Tongue (tissue), 2 donors: Measurements from ENCODE around the gene BAG5. TPM values are rescaled to one million over a fixed set of nuclear protein-coding genes. Genes with fewer than 3 reads are reported as not detected.

Experiments
- DNase-seq: peaks from one replicate; pipeline ENCODE4 v3.0.0-alpha.2; 2015
- total RNA-seq: library from RNA; depleted of rRNA; stranded (reverse); fragments of >200 nt; gene quantifications from one replicate; pipeline ENCODE4 v1.2.3, GENCODE V29; 2014

BAG5 gene
- total RNA-seq: 34.9 TPM

DNA sequence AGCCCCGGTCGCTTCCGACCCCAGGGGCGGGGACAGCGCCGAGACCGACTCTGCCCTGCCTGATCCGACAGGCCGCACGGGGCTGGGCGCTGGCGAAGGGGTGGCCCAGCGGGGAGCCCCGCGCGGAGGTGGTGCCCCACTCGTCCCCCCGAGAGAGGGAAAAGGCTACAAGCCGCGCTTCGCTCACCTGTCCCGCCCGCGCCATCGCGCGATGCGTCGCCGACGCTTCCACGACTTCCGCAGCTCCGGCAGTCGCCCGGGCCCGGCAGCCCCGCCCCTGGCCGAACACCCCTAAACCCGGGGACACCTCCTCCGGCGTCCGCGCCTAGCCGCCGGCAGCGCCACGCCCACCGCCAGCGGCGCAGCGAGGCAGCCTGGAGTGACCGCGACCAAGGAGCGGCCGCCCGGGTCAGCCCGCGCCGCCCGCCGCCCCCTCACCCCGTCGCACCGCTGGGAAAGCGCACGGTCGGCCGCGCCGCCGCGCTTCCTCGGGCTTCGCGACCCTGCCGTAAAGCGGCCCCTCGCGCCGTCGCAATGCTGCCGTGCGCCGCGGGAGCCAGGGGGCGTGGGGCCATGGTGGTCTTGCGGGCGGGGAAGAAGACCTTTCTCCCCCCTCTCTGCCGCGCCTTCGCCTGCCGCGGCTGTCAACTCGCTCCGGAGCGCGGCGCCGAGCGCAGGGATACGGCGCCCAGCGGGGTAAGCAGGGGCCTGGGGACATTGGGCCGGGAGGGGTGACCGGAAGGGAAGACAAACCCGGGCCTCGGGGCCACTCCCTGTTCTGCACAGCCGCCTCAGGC, at the start of gene BAG5, which contains the start of gene COA8:
TSS of gene BAG5 (minus strand) at position 229 of the 797 bp plus-strand sequence. CDS start 1,493 bp downstream, outside the sequence.
TSS of gene COA8 (plus strand) at position 532 of the 797 bp plus-strand sequence. CDS start at position 574, 42 bp downstream.
- peak; percentile 90 for DNase-seq

GRCh38 chr14:103611215-103611614, 48.8 kb upstream of the BAG5 start:
- DNase-seq: no peak

GRCh38 chr14:103609081-103609480, 46.6 kb upstream of the BAG5 start:
- peak; percentile 55 for DNase-seq

DNA sequence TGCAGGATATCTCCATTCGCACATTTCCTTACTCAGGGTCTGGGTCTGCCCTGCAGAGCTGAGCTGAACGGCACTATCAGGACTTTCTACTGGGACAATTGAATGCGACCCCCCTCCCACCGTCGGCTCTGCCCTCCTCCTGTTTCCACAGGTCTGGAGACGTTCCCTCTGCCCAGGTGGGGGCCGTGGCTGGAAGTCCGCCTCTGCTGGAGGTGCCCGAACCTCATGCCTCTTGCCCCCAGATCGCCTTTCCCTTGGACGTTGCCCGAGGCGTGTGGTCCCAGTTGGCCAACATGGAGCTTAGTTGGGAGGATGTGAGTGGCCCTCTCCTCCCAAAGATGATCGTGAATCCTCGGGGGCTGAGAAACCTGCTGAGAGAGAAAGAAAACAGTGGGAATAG, 45.4 kb upstream of the BAG5 start:
- no peak for DNase-seq

GRCh38 chr14:103606963-103607668, 44.7 kb upstream of the BAG5 start:
- DNase-seq: peak; percentile 97

DNA sequence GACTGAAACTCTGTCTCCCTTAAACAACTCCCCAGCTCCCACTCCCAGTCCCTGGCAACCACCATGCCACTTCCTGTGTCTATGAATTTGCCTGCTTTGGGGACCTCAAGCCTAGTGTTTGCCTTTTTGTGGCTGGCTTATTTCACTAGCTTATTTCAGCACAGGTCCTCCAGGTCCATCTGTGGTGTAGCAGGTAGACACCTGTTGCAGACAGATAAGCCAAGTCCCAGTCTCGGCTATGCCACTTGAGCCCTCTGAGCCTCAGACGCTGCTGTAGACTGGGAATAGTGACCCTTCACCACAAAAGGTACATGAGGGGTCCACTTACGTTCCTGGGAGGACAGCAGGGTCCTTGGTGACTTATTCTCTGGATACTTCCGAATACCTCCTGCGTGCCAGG, 42.2 kb upstream of the BAG5 start:
- DNase-seq: no peak

GRCh38 chr14:103600503-103600902, 38.0 kb upstream of the BAG5 start:
- no peak for DNase-seq

DNA sequence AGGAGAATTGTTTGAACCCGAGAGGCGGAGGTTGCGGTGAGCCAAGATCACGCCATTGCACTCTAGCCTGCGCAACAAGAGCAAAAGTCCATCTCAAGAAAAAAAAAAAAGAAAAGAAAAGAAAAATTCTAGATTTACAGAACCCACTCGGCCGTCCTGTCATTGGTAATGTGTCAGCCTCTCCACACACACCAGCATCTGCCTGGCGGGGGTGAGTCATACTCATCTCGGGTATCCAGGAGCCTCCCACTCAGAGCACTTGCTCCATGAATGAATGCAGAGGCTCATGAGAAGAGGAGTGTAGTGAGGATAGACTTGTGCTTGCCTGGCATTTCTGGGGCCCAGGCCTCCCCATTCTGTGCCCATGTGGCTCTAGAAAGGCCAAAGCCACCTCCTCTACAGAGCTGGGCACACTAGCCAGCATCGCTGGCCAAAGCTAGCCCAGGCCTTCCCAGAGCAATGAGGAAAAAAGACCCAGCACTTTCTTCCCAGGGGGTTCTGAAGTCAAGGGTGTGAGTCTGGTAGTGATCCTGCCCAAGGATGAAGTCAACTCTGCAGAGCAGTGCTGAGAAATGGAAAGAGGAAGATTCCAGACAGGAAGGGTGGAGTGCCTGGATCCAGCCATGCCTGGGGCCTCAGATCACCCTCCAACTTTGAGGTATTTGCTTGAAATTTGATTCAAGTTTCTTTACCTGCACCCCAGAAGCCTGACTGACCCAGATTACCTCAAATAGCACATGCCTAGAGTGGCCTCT, 35.3 kb upstream of the BAG5 start:
- peak; percentile 65 for DNase-seq

- DNase-seq: peak; percentile 65
Measured at GRCh38 chr14:103594265-103594664, 31.8 kb upstream of the BAG5 start.

DNA sequence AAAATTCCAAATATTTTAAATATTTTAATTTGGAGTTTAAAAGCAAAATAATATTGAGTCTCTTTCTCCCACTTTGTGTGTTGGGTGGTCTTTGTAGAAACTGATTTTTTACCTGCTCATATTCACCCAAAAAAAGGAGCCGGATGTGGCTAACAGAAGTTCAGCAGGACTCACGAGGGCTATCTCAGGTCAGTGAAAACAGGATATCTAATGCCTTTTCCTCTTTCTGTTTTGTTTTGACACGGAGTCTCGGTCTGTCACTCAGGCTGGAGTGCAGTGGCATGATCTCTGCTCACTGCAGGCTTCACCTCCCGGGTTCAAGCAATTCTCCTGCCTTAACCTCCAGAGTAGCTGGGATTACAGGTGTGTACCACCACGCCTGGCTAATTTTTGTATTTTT, 31.1 kb upstream of the BAG5 start:
- no peak for DNase-seq

DNA sequence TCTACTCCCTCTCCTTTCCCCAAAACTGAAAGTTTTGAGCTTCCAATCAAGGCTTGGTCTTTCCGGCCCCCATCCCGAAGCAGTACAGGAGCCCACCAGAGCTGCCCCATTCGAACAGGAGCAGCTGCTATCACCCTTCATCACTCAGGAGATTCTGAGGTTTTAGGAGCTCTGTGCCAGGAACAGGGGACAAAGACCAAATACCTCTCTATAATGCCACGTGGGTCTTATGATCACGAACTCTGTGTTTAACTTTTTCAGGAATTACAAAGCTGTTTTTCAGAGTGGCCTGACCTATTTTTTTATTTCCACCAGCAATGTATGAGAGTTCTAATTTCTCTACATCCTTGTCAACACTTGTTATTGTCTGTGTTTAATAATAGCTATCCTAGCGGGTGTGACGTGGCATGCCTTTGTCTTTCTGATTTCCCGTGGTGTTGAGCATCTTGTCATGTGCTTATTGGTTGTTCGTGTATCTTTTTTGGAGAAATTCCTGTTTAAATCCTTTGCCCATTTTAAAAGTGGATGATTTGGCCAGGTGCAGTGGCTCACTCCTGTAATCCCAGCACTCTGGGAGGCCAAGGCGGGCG, 22.0 kb upstream of the BAG5 start:
- no peak for DNase-seq

DNA sequence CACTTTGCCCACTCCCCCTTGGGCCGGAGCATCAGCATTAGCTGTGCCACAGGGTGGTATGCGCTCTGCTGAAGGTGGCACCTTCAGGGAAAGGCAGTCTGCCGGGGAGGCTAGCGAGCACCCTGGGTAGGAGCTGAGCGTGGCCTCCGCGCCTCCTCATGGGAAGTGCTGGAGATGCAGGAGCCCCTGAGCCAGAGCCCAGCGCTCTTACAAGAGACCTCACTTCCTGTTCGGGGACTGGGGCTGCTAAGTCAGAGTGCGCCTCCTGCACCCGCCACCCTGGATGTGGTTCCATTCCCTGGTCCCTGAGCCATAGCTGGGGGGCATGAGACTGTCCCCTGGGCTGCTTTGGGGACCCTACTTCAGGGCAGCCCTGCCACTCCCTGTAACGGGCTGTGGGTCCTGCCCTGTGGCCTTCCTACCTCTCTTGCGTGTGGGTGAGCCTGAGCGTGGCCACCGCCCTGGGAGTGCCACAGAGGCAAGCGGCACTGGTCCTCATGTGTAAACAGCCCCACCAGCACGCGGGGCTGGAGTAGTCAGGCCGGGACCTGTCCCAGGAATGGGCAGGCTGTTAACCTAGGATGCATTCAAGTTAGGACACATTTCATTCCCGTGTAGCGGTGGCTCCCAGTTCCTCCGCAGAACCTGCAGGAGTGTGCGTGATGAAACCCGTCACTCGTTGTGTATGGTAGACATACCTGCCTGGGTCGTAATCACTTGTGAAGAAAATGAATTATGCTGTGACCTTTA, 19.7 kb upstream of the BAG5 start:
- DNase-seq: peak; percentile 32

- DNase-seq: no peak
Measured at GRCh38 chr14:103581206-103581605, 18.7 kb upstream of the BAG5 start.

GRCh38 chr14:103578401-103579075, 16.1 kb upstream of the BAG5 start:
- no peak for DNase-seq

DNA sequence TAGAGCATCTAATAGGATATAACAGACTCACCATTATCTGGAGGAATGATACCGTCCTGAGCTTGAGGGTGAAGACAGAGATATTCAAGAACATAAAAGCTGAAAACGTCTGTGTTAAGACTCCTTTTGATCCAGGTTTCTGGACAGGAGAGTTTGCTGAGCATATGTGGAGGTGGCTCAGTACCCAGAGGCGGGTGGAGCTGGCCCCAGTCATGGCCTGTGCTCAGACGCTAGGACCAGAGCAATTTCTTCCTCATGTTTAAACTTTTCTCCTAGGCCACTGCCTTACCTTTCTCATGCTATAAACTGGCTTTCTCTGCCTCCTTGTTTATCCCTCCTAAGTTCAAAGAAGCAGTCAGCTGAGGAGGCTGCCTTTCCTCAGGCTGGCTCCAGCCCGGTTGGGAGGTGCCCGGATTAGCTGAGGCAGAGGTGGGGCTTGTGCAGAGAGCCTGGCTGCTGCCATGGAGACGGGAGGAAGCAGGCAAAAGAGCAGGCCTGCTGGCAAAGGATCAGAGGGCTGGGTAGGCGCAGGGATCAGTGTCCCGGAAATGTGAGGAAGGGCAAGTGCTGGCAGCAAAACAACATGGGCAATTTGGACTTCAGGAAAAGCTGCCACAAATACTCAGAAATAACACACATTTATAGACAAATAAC, 14.0 kb upstream of the BAG5 start:
- DNase-seq: peak; percentile 95

GRCh38 chr14:103574707-103575285, 12.3 kb upstream of the BAG5 start:
- no peak for DNase-seq

- no peak for DNase-seq
Measured at GRCh38 chr14:103574104-103574503, 11.6 kb upstream of the BAG5 start.

GRCh38 chr14:103569408-103569807, 7.0 kb upstream of the BAG5 start:
- DNase-seq: no peak

- no peak for DNase-seq
Measured at GRCh38 chr14:103568952-103569351, 6.5 kb upstream of the BAG5 start.
